ENCODE measurements around the gene UNC80. TPM values are rescaled to one million over a fixed set of nuclear protein-coding genes. Genes with fewer than 3 reads are reported as not detected.

UNC80 gene
- total and polyA plus RNA-seq, 2 experiments from 2014 or later = 0.03 to 0.12 TPM

DNA sequence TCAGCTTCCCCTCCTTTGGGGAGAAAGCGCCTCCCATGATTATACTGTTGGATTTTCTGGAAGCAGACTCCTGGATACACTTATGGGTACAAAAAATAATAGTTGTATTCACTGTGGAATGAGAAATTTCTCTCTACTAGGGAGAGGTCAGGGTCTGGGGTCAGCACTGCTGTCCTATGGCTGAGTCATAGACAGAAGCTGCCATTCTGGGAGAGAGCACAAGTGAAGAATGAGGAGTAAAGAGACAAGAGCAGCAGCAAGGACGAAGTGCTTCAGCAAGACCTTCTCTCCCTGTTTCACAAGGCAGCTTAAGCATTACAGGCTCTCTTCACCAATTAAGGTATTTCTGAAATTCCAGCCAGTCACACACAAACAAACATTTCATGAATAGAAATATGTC is 10.1 kb upstream of the UNC80 start:
- no peaks in the 10 kb centered on the region for H3K36me3 ChIP-seq (replicated peaks; ENCODE audit: insufficient read depth, low read depth)
- H3K27me3 ChIP-seq = no peaks in the 10 kb centered on the region
- no peak overlapping the region for H2AFZ ChIP-seq
- 53% methylated on average over 2 of the region's 2 CpGs for WGBS (ENCODE audit: low lambda C conversion rate, missing lambda C conversion rate)
- H3K9me2 ChIP-seq (replicated peaks; ENCODE audit: insufficient read depth) = no peaks in the 10 kb centered on the region
- no peaks in the 10 kb centered on the region for H3K4me1 ChIP-seq (ENCODE audit: insufficient read depth)
- no peak overlapping the region for H3K27ac ChIP-seq
- no peak for TF ChIP-seq EZH2 (IDR thresholded peaks at IDR 0.05; ENCODE audit: borderline replicate concordance)
- no peak for TF ChIP-seq EZH2phosphoT487 (IDR thresholded peaks at IDR 0.05; ENCODE audit: low read depth, severe bottlenecking, unreplicated experiment)
- TF ChIP-seq, protein P1, sequence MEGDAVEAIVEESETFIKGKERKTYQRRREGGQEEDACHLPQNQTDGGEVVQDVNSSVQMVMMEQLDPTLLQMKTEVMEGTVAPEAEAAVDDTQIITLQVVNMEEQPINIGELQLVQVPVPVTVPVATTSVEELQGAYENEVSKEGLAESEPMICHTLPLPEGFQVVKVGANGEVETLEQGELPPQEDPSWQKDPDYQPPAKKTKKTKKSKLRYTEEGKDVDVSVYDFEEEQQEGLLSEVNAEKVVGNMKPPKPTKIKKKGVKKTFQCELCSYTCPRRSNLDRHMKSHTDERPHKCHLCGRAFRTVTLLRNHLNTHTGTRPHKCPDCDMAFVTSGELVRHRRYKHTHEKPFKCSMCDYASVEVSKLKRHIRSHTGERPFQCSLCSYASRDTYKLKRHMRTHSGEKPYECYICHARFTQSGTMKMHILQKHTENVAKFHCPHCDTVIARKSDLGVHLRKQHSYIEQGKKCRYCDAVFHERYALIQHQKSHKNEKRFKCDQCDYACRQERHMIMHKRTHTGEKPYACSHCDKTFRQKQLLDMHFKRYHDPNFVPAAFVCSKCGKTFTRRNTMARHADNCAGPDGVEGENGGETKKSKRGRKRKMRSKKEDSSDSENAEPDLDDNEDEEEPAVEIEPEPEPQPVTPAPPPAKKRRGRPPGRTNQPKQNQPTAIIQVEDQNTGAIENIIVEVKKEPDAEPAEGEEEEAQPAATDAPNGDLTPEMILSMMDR (IDR thresholded peaks at IDR 0.05; ENCODE audit: poor library complexity) = no peak
- no peak for DNase-seq (ENCODE audit: low spot score)
- no peak overlapping the region for H3K4me3 ChIP-seq
- no peaks in the 10 kb centered on the region for H3K9me3 ChIP-seq (ENCODE audit: low read depth)
- no peak overlapping the region for H3K4me2 ChIP-seq
- no peaks in the 10 kb centered on the region for H3K79me2 ChIP-seq
- no peaks in the 10 kb centered on the region for H4K20me1 ChIP-seq (ENCODE audit: insufficient read depth, poor library complexity, severe bottlenecking)

DNA sequence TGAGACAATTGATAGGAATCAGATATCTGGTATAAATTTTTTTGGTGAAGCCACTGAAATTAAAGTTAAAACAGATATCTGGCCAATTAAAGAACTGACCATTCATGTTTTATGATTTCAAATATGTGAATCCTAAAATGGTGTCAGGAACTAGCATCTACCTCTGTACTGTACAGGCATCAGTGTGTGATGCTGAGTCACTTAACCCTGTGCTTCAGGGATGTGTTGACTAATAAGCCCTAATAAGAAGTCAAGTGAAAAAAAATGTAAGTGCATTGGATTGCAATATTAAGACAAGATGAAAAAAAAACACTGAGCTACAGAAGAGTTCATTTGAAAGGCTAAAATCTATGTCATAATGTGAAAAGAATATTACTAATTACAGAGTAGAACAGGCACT is 9.1 kb upstream of the UNC80 start:
- TF ChIP-seq EZH2 (IDR thresholded peaks at IDR 0.05; ENCODE audit: borderline replicate concordance) (no peak), EZH2phosphoT487 (IDR thresholded peaks at IDR 0.05; ENCODE audit: low read depth, severe bottlenecking, unreplicated experiment) (no peak)
- TF ChIP-seq, protein P1 (IDR thresholded peaks at IDR 0.05; ENCODE audit: poor library complexity) = no peak
- no peaks in the 10 kb centered on the region for H3K79me2 ChIP-seq
- H3K4me2 ChIP-seq = no peak overlapping the region
- no peaks in the 10 kb centered on the region for H4K20me1 ChIP-seq (ENCODE audit: insufficient read depth, poor library complexity, severe bottlenecking)
- no peaks in the 10 kb centered on the region for H3K9me2 ChIP-seq (replicated peaks; ENCODE audit: insufficient read depth)
- H3K36me3 ChIP-seq (replicated peaks; ENCODE audit: insufficient read depth, low read depth) = no peaks in the 10 kb centered on the region
- no peak overlapping the region for H3K4me3 ChIP-seq
- H2AFZ ChIP-seq = no peak overlapping the region
- no peaks in the 10 kb centered on the region for H3K27me3 ChIP-seq
- DNase-seq (ENCODE audit: low spot score) = no peak
- no peaks in the 10 kb centered on the region for H3K9me3 ChIP-seq (ENCODE audit: low read depth)
- H3K27ac ChIP-seq = no peak overlapping the region
- no peaks in the 10 kb centered on the region for H3K4me1 ChIP-seq (ENCODE audit: insufficient read depth)

DNA sequence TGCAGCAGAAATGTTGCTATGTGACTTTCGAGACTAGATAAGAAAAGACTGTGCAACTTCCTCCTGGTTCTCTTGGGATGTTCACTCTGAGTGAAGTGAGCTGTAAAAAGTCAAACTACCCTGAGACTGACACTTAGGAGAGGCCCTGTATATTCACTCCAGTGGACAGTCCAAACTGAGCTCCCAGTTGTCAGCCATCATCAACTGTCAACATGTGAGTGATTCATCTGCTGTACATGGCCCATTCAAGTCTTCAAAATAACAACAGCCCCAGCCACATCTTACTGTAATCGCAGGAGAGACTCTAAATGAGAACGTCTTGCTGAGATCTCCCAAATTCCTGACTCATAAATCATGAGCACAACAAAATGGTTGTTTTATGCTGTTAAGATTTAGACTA is 8.5 kb upstream of the UNC80 start:
- WGBS (ENCODE audit: low lambda C conversion rate, missing lambda C conversion rate) = 78% methylated on average over 3 of the region's 3 CpGs
- Histone ChIP-seq H3K4me1 (ENCODE audit: insufficient read depth) (no peaks in the 10 kb centered on the region), H3K36me3 (replicated peaks; ENCODE audit: insufficient read depth, low read depth) (no peaks in the 10 kb centered on the region), H3K79me2 (no peaks in the 10 kb centered on the region), H3K27ac (no peak overlapping the region), H3K4me3 (no peak overlapping the region), H3K9me3 (ENCODE audit: low read depth) (no peaks in the 10 kb centered on the region), H3K9me2 (replicated peaks; ENCODE audit: insufficient read depth) (no peaks in the 10 kb centered on the region), H3K27me3 (no peaks in the 10 kb centered on the region), H3K4me2 (no peak overlapping the region), H4K20me1 (ENCODE audit: insufficient read depth, poor library complexity, severe bottlenecking) (no peaks in the 10 kb centered on the region), H2AFZ (no peak overlapping the region)
- no peak for DNase-seq (ENCODE audit: low spot score)
- TF ChIP-seq EZH2phosphoT487 (IDR thresholded peaks at IDR 0.05; ENCODE audit: low read depth, severe bottlenecking, unreplicated experiment) (no peak), EZH2 (IDR thresholded peaks at IDR 0.05; ENCODE audit: borderline replicate concordance) (no peak)
- TF ChIP-seq, protein P1 (IDR thresholded peaks at IDR 0.05; ENCODE audit: poor library complexity) = no peak

DNA sequence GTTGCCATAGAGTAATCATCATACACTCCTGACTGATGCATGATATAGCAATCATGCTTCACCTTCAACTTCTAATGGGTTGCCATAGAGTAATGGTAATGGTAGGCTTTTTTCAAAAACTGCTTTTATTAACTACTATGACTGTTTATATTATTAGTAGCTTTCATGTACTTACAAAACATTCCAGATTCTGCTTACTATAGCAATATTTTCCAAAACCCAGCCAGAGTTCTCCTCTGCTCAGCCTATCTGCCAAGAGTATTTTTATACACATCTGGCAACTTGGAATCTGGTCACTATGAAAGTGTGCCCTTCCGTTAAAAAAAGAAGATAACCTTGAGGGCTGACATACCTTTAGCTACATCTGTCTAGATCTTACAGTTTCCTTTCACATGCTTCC is 5.0 kb upstream of the UNC80 start:
- no peaks in the 10 kb centered on the region for H3K4me1 ChIP-seq (ENCODE audit: insufficient read depth)
- no peaks in the 10 kb centered on the region for H3K79me2 ChIP-seq
- WGBS (ENCODE audit: low lambda C conversion rate, missing lambda C conversion rate) = 96% methylated on average over 1 of the region's 1 CpG
- no peak overlapping the region for H3K4me2 ChIP-seq
- TF ChIP-seq EZH2phosphoT487 (IDR thresholded peaks at IDR 0.05; ENCODE audit: low read depth, severe bottlenecking, unreplicated experiment) (no peak), EZH2 (IDR thresholded peaks at IDR 0.05; ENCODE audit: borderline replicate concordance) (no peak)
- TF ChIP-seq, protein P1 (IDR thresholded peaks at IDR 0.05; ENCODE audit: poor library complexity) = no peak
- no peaks in the 10 kb centered on the region for H3K9me2 ChIP-seq (replicated peaks; ENCODE audit: insufficient read depth)
- no peaks in the 10 kb centered on the region for H4K20me1 ChIP-seq (ENCODE audit: insufficient read depth, poor library complexity, severe bottlenecking)
- H3K27me3 ChIP-seq = peaks cover 4% of the 10 kb centered on the region
- no peaks in the 10 kb centered on the region for H3K9me3 ChIP-seq (ENCODE audit: low read depth)
- no peak overlapping the region for H2AFZ ChIP-seq
- no peak for DNase-seq (ENCODE audit: low spot score)
- H3K4me3 ChIP-seq = no peak overlapping the region
- no peak overlapping the region for H3K27ac ChIP-seq
- no peaks in the 10 kb centered on the region for H3K36me3 ChIP-seq (replicated peaks; ENCODE audit: insufficient read depth, low read depth)

Measured in hepatocyte (in vitro differentiated cells).